GM11168 (cell line): ENCODE measurements around the gene PFKFB3.
"Not testable (repeated sequence)": the region's sequence is repeated elsewhere in the genome, so short reads cannot be mapped to it uniquely, and the experiment has no call there.

Experiments
- in situ Hi-C: fragments of 300-500 bp; cut with MboI; formaldehyde crosslinking; loops from one replicate; pipeline ENCODE4 v1.12.0; 2022; ENCODE audit warnings: low sequenced_read_pairs; ENCODE audit not compliant: unreplicated experiment

PFKFB3 gene

DNA sequence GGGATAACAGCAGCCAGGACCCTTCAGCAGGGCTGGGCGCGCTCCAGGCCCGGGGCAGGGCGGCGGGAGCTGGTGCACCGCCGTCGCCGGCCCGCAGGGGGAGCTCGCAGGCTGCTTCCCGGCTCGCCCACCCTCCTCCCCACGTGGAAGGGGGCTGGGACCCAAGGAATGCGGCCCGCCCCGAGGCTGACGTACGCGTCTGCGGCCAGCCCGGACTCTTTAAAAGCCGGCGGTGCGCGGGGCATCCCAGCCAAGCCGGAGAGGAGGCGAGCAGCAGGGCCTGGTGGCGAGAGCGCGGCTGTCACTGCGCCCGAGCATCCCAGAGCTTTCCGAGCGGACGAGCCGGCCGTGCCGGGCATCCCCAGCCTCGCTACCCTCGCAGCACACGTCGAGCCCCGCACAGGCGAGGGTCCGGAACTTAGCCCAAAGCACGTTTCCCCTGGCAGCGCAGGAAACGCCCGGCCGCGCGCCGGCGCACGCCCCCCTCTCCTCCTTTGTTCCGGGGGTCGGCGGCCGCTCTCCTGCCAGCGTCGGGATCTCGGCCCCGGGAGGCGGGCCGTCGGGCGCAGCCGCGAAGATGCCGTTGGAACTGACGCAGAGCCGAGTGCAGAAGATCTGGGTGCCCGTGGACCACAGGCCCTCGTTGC lies at the start of gene PFKFB3:
Gene PFKFB3, plus strand, starts transcription at position 249 of the 647 bp plus-strand sequence. Its CDS starts 329 bp downstream, at position 578.
- in situ Hi-C loops: loop anchor here (10.0 kb wide), 1 partner anchor 792 kb away; no protein-coding TSS in a partner anchor

DNA sequence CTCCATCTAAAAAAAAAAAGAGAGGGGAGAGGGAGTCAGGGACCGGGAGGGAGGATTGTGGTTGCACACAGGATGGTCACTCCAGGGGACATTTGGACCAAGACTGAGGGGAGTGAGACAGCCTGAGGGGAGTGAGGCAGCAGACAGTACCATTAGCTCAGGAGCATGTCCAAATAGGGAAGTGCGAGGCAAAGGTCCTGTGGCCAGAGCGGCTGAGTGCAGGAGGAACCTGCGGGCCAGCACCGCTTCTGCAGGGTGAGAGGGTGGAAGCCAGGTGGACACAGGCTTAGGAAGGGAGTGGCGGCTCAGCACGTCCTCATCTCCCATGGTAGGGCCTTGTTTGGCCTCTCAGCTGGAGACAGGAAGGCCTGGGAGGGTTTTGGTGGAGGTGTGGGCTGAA lies 48.9 kb upstream of the PFKFB3 start:
- in situ Hi-C loops: loop anchor here (10.0 kb wide), 1 partner anchor 49 kb away; no protein-coding TSS in a partner anchor

DNA sequence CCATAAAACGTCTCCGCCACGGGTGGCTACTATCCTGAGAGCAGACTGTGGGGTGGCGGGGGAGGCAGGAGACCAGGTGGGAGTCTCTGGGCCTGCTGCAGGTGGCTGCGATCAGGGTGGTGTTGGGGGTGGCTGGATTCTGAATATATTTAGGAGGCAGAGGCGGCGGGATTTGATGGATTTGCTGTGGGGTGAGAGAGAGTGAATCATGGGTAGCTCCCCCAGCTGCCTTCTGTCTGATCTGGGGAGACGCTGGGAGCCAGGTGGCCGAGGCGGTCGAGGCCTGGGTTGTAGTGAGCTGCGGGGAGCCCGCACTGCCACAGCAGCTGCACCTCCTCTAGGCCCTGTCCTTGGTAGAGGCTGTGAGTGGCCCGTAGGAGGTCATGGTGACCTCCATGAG lies 48.2 kb upstream of the PFKFB3 start:
- in situ Hi-C loops: loop anchor here (10.0 kb wide), 1 partner anchor 50 kb away; no protein-coding TSS in a partner anchor

DNA sequence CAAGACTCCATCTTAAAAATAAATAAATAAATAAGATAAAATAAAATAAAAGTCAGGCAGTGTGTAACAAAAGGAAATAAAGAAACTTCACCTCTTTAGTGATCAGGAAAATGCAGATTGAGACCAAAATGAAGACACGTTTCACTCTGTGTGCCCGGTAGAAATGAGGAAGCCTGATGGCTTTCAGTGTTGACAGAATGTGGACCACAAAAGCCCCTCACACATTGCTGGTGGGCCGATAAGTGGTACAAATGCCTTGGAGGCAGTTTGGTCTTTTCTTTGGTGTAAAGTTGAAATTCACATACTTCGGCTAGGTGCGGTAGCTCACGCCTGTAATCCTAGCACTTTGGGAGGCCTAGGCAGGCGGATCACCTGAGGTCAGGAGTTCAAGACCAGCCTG lies 44.5 kb upstream of the PFKFB3 start:
- in situ Hi-C loops: loop anchor here (10.0 kb wide), 1 partner anchor 53 kb away; no protein-coding TSS in a partner anchor

DNA sequence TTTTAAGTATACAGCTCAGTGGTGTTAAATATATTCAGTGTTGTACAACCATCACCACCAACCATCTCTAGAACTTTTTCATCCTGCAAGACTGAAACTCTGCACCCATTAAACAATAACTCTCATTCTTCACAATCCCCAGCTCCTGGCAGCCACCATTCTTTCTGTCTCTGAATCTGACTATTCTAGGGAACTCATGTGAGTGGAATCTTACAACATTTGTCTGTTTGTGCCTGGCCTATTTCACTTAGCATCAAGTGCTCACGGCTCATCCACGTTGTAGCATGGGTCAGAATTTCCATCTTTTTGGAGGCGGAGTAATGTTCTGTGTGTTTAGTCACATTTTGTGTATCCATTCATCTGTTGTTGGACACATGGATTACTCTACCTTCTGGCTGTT lies 40.8 kb upstream of the PFKFB3 start:
- in situ Hi-C loops: no loop called here

- in situ Hi-C loops: no loop called here
Observed at GRCh38 chr10:6162589-6163356, 40.0 kb upstream of the PFKFB3 start.

DNA sequence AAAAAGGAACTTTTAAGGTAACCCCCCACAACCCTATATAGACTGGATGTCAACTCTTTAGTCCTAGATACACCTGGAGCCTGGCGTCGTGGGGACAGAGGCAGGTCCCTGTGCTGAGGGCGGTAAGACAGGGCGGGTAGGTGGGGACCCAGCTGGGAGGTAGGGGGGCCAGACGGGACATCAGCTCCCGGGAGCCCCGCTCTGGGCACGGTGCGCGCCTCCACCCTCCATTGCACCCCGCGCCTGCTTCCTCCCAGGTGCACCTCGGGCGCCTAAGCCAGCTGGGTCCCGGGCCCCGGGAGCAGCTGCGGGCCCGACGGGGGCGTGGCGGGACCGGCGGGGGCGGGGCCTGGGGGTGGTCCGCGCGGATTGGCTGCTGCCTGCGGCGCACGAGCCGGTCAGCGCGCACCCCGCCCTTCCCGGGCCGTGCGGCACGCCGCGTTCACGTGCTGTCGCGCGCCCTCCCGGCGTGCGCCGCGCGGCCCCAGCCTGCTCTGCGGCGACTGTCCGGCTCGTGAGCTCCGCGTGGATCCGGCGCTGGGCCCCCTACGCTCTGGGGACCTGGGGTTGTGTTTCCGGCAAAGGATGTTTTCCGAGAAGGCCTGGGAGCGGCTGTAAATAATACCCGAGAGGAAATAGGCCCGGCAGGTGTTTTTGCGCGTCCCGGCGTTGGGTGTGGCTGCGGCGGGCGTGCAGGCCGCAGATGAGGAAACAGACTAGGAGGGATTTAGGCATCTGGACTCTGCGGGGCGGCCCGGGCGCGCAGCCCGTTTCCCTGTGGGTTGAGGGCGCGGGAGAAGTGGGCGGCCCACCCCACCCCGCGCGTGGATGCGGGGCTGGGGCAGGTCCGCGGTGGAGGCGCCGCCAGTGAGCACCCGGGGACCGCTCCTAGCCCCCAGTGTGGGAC lies 39.1 kb upstream of the PFKFB3 start:
- in situ Hi-C loops: no loop called here

DNA sequence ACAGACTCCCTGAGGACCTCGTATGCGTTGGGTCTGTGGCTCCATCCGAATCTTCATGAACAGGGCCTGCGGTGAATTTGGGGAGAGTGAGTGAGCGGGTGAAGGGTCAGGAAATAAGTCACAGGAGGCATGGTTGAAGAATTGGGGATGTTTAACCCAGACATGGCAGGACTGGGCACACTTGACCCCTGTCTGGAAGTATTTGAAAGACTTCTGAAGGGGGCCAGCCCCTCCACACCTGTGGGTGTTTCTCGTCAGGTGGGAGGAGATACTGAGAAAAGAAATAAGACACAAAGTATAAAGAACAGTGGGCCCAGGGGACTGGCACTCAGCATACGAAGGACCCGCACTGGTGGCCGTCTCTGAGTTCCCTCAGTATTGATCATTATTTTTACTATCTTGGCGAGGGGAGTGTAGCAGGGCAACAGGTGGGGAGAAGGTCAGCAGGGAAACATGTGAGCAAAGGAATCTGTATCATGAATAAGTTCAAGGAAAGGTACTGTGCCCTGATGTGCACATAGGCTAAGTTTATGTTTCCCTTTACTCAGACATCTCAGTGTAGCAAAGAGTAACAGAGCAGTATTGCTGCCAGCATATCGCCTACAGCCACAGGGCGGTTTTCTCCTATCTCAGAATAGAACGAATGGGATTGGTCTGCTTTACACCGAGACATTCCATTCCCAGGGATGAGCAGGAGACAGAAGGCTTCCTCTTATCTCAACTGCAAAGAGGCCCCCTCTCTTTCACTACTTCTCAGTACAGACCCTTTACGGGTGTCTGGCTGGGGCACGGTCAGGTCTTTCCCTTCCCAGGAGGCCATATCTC lies 38.2 kb upstream of the PFKFB3 start:
- in situ Hi-C loops: no loop called here

GRCh38 chr10:6165221-6165725 lies 37.5 kb upstream of the PFKFB3 start:
- in situ Hi-C loops: no loop called here

DNA sequence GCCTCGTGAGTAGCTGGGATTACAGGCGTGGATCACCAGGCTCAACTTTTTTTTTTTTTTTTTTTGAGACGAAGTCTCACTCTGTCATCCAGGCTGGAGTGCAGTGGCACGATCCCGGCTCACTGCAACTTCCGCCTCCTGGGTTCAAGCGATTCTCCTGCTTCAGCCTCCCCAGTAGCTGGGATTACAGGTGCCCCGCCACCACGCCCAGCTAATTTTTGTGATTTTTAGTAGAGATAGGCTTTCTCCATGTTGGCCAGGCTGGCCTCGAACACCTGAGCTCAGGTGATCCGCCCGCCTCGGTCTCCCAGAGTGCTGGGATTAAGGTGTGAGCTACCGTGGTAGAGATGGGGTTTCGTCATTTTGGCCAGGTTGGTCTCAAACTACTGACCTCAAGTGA lies 36.8 kb upstream of the PFKFB3 start:
- in situ Hi-C loops: not testable (repeated sequence)

- in situ Hi-C loops: no loop called here
Observed at GRCh38 chr10:6167456-6167855, 35.3 kb upstream of the PFKFB3 start.

- in situ Hi-C loops: no loop called here
Observed at GRCh38 chr10:6168084-6168483, 34.6 kb upstream of the PFKFB3 start.

- in situ Hi-C loops: no loop called here
Observed at GRCh38 chr10:6170638-6171037, 32.1 kb upstream of the PFKFB3 start.

GRCh38 chr10:6171881-6172695 lies 30.6 kb upstream of the PFKFB3 start:
- in situ Hi-C loops: no loop called here

GRCh38 chr10:6173203-6173602 lies 29.5 kb upstream of the PFKFB3 start:
- in situ Hi-C loops: no loop called here

GRCh38 chr10:6174201-6174874 lies 28.4 kb upstream of the PFKFB3 start:
- in situ Hi-C loops: no loop called here

DNA sequence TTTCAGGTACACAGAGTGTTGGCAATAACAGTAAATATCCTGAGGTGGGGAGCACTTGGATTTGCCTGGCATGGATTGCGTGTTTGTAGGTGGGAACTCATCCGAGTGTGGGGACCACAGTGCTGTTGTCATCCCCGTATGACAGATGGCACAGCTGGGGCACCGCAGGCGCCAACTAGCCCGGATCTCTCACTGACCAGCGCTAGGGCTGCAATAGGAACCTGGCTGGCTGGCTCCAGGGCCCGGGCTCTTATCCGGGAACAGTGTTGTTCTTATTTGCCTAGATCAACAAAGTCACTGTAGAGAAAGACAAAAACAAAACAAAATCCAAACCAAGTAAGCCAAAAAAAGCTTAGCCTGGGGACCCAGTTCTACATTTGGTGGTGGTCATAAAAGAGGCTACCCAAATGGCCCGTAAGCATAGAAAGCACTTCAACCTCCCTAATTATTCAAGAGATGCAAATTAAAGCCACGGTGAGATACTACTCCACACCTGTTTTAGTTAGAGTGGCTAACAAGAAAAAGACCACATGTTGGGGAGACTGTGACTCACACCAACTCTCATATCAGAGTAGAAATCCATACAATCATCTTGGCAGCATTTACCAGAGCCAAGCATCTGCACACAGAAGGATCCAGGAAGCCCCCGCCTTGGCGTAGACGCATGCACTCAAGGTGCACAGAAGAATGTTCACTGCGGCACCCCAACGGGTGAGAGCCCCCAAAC lies 27.2 kb upstream of the PFKFB3 start:
- in situ Hi-C loops: no loop called here
